HG03575 (cell line): ENCODE measurements around the gene PHEX.

Source experiments
- ATAC-seq: cut with Tn5 transposase; IDR thresholded peaks from one replicate; pipeline ENCODE4 v1.9.1; 2021; ENCODE audit not compliant: unreplicated experiment, insufficient number of reproducible peaks, low FRiP score; ENCODE audit errors: extremely low read depth

Gene PHEX

GRCh38 chrX:22037911-22038537, 5.9 kb downstream of the PHEX start:
- ATAC-seq = no peak

GRCh38 chrX:22039541-22039940, 7.4 kb downstream of the PHEX start:
- ATAC-seq = no peak

- no peak for ATAC-seq
These were observed 8.1 kb downstream of the PHEX start for GRCh38 chrX:22040184-22040583.

DNA sequence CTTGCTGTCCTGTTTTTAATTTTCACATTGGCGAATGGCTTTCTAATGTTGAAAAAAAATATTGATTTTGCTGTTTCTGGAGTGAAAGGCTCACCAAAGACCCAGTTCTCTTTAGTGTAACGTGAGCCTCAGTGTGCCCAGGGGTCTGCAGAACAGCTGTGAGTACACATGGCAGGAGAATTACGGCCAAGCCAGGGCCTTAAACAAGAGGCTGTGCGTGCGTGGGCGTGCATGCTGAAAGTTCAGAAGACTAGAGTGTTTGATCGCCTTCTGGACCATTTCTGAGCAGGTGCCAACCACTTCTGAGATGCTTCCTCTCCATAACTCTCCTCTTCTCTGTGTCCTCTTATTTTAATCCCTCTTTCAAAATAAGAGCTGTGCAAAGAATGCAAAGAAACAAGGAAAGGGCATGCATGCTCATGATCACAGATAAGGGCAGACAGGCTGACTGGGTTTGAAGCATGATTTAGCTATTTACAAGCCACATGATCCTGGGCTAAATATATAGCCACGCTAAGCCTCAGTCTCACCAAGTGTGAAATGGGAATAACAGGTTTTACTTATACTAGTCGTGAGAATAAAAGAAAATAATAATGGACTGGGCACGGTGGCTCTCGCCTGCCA, 9.9 kb downstream of the PHEX start:
- no peak for ATAC-seq

GRCh38 chrX:22043872-22044271, 11.7 kb downstream of the PHEX start:
- no peak for ATAC-seq

GRCh38 chrX:22047468-22047867, 15.3 kb downstream of the PHEX start:
- no peak for ATAC-seq

DNA sequence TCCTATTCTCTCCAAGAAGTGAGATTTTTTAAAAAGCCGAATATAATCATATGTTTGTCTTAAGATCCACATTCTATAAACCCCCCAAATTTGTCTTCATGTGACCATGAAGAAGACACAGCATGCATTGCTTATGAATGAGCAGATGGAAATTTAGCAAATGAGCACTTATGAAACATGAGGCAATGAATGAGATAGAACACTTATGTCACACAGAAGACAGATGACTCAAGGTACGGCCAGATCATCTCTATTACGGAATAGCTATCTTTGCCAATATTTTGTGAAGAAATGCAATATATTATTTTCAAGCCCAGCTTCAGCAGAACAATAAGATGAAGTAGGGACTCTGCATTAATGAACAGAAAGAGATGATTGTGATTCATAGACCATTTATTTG, 21.4 kb downstream of the PHEX start:
- no peak for ATAC-seq

DNA sequence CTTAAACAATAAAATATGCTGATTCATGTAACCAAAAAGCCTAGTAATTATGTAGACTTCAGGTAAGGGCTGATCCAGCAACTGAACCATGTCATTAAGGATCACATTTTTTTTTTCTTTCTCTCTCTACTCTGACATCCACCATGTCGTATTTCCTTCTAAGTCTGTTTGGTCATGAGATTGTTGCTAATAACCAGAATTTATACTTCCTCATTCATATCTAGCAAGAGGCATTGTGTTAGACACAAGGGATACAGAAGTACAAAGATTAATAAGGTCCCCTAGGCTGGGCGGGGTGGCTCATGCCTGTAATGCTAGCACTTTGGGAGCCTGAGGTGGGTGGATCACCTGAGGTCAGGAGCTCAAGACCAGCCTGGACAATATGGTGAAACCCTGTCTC, 24.1 kb downstream of the PHEX start:
- no peak for ATAC-seq

- no peak for ATAC-seq
These were observed 25.5 kb downstream of the PHEX start for GRCh38 chrX:22057667-22058066.

GRCh38 chrX:22059775-22060174, 27.6 kb downstream of the PHEX start:
- no peak for ATAC-seq

DNA sequence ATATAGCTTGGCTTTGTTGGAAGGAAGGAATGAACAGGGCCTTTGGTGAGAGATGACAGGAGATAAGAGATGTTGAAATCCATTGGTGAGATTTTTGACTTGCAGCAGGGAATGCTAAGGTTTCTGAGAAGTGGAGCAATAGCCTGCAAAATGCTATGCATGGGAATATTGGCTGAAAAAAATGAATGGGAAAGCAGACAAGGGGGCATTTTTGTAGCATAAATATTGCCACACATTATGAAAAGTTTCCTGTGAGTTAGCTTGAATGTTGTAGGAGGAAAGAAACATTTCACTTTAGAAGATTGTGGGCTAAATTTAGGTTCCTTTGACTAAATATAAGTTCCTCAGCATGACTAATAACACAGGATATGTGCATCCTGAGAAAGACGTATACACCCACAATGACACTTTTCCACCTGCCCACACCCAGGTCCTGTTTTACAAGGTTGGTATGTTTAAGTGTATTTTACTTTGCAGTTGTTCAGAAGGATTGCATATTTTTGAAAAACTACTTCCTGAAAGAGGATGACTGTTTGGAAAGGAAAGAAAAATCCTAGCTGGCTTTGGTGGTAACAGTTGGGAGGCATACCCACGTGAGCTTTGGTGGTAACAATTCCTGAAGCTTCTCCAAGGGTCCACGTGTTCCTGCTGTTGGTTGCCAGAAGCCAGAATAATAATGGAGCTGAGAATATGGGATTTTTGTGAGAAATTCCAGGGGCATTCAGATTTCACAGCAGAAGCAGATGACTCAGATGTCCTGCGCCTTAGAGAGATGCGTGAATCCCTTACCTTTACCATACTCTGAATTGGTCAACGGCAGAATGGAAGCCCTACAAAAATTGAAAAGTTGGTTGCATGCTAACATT, 28.5 kb downstream of the PHEX start:
- ATAC-seq = peak; percentile 47

DNA sequence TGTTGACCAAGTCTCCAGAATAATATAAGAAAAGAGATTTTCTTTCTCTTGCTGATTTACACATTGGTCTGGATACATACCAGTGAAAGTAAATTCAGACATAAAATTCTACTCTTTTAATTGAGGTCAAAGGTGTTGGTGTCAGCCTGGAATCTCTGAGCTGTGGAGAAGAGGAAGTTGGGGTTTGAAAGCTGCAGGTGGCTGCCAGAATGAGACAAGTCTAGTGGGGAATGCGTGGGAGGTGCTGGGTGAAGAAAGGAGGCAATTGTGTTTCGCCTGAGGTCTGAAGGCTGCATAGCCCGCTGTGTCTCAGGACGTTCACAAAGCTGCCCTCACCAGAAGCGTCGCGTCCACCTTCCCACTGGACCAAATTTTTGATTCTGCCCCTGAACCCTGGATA, 31.2 kb downstream of the PHEX start:
- ATAC-seq = peak; percentile 80

GRCh38 chrX:22069586-22069985, 37.5 kb downstream of the PHEX start:
- ATAC-seq = no peak

DNA sequence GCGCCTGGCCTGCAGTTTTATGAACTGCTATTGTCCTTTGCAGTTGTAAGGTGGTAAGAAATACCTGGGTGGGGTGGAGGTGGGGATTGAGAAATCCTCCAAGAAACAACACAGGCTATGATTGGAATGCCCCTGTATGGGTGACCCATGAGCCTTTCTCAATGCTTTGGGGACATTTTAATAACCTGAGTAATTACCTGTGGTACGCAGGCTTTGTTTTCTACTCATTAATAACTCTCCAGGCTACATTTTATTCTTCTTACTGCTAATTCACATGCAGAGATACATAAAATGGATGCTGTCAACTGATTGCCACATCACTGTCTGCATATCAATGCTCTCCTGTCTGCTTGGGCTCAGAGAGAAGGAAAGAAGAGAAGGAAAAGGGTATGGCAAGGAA, 41.8 kb downstream of the PHEX start:
- ATAC-seq = no peak

GRCh38 chrX:22078117-22078516, 46.0 kb downstream of the PHEX start:
- ATAC-seq = no peak

DNA sequence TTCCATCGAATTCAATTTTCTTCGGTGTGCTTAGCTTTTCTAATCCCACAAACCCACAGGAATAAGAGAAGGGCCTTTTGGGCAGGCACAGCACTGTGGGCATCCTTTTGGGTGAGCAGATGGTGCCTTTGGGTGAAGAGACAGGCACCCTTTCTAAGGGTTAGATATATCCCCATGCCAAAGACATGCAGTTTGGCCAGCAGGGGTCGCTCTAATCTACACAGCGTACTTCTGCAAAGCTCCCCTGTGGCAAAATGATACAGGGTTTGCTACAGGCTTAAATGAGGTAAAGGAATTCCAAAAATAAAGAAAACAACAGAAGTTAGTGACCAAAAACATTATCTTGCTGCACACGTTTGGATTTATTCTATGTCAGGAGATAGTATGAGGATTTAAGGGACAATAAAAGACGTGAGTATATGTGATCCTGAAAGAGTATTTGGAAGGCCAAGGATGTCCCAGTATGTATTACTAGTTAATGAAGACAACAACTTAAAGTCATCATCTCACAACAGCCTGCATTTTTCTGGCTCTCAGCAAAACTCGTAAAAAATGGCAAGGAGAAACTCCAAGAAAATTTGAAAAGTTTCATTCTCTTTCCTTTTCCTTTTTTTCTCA, 49.5 kb downstream of the PHEX start:
- no peak for ATAC-seq

DNA sequence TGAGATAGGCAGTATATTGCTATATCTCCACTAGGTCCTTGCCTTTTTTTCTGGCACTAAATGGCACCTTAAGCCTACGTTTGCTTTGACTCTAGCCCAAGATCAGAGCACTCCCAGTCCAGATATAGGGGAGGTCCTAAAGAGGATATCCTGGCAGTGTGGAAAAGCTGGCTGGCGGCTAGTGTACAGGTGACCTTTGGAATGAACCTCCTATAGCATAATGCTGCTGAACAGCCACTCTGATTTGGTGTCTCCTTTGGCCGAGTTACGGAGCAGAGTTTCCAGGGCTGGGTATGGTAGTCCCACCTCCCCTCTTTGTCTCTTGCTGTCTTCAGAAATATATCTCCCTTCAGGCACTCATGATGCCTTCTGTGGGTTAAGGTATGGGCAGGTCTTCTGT, 53.9 kb downstream of the PHEX start:
- ATAC-seq = no peak

DNA sequence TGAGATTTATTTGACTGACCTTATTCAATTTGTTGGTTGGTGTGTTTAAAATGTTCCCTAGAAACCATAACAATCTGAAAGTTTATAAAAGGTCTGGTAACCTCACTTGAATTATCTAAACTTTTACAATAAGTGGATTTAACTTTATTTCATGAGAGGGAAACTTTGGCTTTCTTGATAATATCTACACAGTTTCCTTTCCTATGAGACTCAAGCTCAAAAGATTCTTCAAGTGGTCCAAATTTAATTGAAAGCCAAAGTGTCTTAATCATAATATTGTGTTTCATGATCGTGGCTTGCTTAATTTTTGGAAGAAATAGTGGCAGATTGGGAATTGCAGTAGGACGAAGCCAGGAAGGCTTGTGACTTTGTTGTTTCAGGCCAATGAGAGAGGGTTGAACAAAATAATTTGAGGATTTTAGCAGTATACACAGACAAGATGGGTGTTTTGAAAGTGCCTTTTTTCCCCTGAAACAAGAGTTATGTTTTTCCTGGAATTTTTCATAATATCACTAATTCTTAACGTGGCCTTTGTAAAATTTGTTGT, 55.0 kb downstream of the PHEX start:
- ATAC-seq = no peak

DNA sequence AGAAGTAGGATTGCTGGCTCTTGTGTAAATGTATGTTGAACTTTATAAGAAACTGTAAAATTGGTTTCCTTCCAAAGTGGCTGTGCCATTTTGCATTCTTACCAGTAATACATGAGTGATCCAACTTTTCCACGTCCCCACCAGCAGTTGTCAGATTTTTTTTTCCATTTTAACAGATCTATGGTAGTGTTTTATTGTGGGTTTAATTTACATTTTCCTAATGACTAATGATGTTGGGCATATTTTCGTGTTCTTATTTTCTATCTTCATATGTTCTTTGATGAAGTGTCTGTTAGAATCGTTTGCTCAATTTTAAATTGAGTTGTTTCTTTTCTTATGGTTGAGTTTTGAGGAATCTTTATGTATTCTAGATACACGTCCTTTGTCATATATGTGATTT, 56.2 kb downstream of the PHEX start:
- ATAC-seq = no peak

GRCh38 chrX:22090181-22090580, 58.1 kb downstream of the PHEX start:
- ATAC-seq = no peak
